ENCODE data around the gene RAI1.

Gene RAI1

GRCh38 chr17:17841601-17842025 lies 160.4 kb downstream of the RAI1 start:
- Histone ChIP-seq H3K4me1 (ENCODE audit: control insufficient read depth, insufficient read depth, low read length) (peaks cover 20% of the 10 kb centered on the region), H3K27ac (ENCODE audit: extremely low read depth, low read depth, low read length) (no peak overlapping the region; the same call in 1 of the 2 replicates)
- POLR2A ChIA-PET, result interaction anchor here (0.7 to 2.2 kb wide), 6 partner anchors 13 to 158 kb away, joined by 3 to 8 read pairs (median 4); no protein-coding TSS in a partner anchor

GRCh38 chr17:17842111-17842876 lies 161.0 kb downstream of the RAI1 start:
- H3K4me1 ChIP-seq (ENCODE audit: control insufficient read depth, insufficient read depth, low read length), result peaks cover 17% of the 10 kb centered on the region
- no peak overlapping the region for H3K4me3 ChIP-seq (ENCODE audit: low read depth, low read length)
- no peaks in the 10 kb centered on the region for H3K9me3 ChIP-seq (ENCODE audit: control insufficient read depth, insufficient read depth, low read depth, low read length)
- no peak for TF ChIP-seq ZNF311 (tag by site-specific recombination; IDR thresholded peaks at IDR 0.05; ENCODE audit: borderline replicate concordance)
- TF ChIP-seq KLF10 (tag by site-specific recombination; IDR thresholded peaks at IDR 0.05), result no peak
- TF ChIP-seq ZNF600 (tag by site-specific recombination; IDR thresholded peaks at IDR 0.05), result no peak
- 0 out of 2 replicates have a peak, but pooled peaks have one; percentile 9 for TF ChIP-seq GLIS1 (tag by site-specific recombination; IDR thresholded peaks at IDR 0.05)
- TF ChIP-seq INSM2 (tag by site-specific recombination; IDR thresholded peaks at IDR 0.05), result no peak
- H3K27ac ChIP-seq (ENCODE audit: extremely low read depth, low read depth, low read length), result no peak overlapping the region
- ChIA-PET CTCF (interaction anchor here (0.6 kb wide), 1 partner anchor 187 kb away, joined by 3 read pairs; no protein-coding TSS in a partner anchor), POLR2A (interaction anchor here (0.6 to 2.2 kb wide), 6 partner anchors 13 to 240 kb away, joined by 3 to 8 read pairs (median 5); no protein-coding TSS in a partner anchor)
- peaks cover 0 to 3% of the 10 kb centered on the region in 2 experiments; a peak in 1 of 3 replicates for H3K36me3 ChIP-seq (ENCODE audit: control insufficient read depth in 2 of 2, insufficient read depth in 1 of 2, low read length in 2 of 2)

More at GRCh38 chr17:17841601-17842025, 160.4 kb downstream of the RAI1 start:
- H3K4me3 ChIP-seq (ENCODE audit: low read depth, low read length), result no peak overlapping the region
- H3K36me3 ChIP-seq (ENCODE audit: control insufficient read depth in 2 of 2, insufficient read depth in 1 of 2, low read length in 2 of 2), result peaks cover 0 to 1% of the 10 kb centered on the region in 2 experiments; a peak in 1 of 3 replicates
- CTCF ChIA-PET, result interaction anchor here (1.3 kb wide), 1 partner anchor 30 kb away, joined by 4 read pairs; no protein-coding TSS in a partner anchor
- H3K9me3 ChIP-seq (ENCODE audit: control insufficient read depth, insufficient read depth, low read depth, low read length), result no peaks in the 10 kb centered on the region
- TF ChIP-seq HOXD13 (CRISPR knock-in tag; IDR thresholded peaks at IDR 0.05; ENCODE audit: borderline replicate concordance) (no peak), ZNF266 (tag by site-specific recombination; IDR thresholded peaks at IDR 0.05; ENCODE audit: low read depth) (no peak), ZFP37 (tag by site-specific recombination; IDR thresholded peaks at IDR 0.05) (no peak), IKZF3 (tag by site-specific recombination; IDR thresholded peaks at IDR 0.05) (peak; percentile 71), ZIC2 (tag by site-specific recombination; IDR thresholded peaks at IDR 0.05) (peak; percentile 88), ZNF600 (tag by site-specific recombination; IDR thresholded peaks at IDR 0.05) (peak; percentile 24; the same call in 1 of the 2 replicates), ZSCAN16 (tag by site-specific recombination; IDR thresholded peaks at IDR 0.05) (peak; percentile 93), BCL6B (tag by site-specific recombination; IDR thresholded peaks at IDR 0.05) (no peak), ZNF23 (tag by site-specific recombination; IDR thresholded peaks at IDR 0.05; ENCODE audit: borderline replicate concordance) (no peak), ZNF837 (tag by site-specific recombination; IDR thresholded peaks at IDR 0.05) (no peak)

- Histone ChIP-seq H3K27ac (ENCODE audit: extremely low read depth, low read depth, low read length) (no peak overlapping the region), H3K4me1 (ENCODE audit: control insufficient read depth, insufficient read depth, low read length) (peaks cover 9% of the 10 kb centered on the region), H3K4me3 (ENCODE audit: low read depth, low read length) (no peak overlapping the region), H3K36me3 (ENCODE audit: control insufficient read depth in 2 of 2, insufficient read depth in 1 of 2, low read length in 2 of 2) (peaks cover 0 to 3% of the 10 kb centered on the region in 2 experiments; a peak in 1 of 3 replicates), H3K9me3 (ENCODE audit: control insufficient read depth, insufficient read depth, low read depth, low read length) (no peaks in the 10 kb centered on the region)
- ChIA-PET POLR2A (interaction anchor here (0.6 kb wide), 1 partner anchor 239 kb away, joined by 4 read pairs; no protein-coding TSS in a partner anchor), CTCF (no interaction called here)
- TF ChIP-seq TCF7L2 (IDR thresholded peaks at IDR 0.05; ENCODE audit: borderline replicate concordance, low read depth, low read length) (no peak), ZNF391 (tag by site-specific recombination; IDR thresholded peaks at IDR 0.05; ENCODE audit: borderline replicate concordance, low read depth) (no peak), ZNF19 (tag by site-specific recombination; IDR thresholded peaks at IDR 0.05; ENCODE audit: low read depth) (no peak), ZNF561 (tag by site-specific recombination; IDR thresholded peaks at IDR 0.05; ENCODE audit: borderline replicate concordance) (no peak), ZNF692 (tag by site-specific recombination; IDR thresholded peaks at IDR 0.05) (no peak), ZNF580 (tag by site-specific recombination; IDR thresholded peaks at IDR 0.05) (no peak), ZNF354C (tag by site-specific recombination; IDR thresholded peaks at IDR 0.05; ENCODE audit: borderline replicate concordance, low read depth) (no peak), BCL11A (tag by site-specific recombination; IDR thresholded peaks at IDR 0.05; ENCODE audit: low read depth) (no peak), FEZF1 (tag by site-specific recombination; IDR thresholded peaks at IDR 0.05) (no peak), ZBTB7A (tag by site-specific recombination; IDR thresholded peaks at IDR 0.05; ENCODE audit: low read depth) (no peak), ZNF544 (tag by site-specific recombination; IDR thresholded peaks at IDR 0.05) (no peak), ZNF132 (tag by site-specific recombination; IDR thresholded peaks at IDR 0.05; ENCODE audit: borderline replicate concordance) (no peak), ZBTB20 (tag by site-specific recombination; IDR thresholded peaks at IDR 0.05) (no peak)
These were observed 161.8 kb downstream of the RAI1 start for GRCh38 chr17:17843096-17843495.

Data from HEK293 (cell line).